Measurements from ENCODE around the gene M1AP.

The M1AP gene

GRCh38 chr2:74593826-74594772 lies 54.0 kb downstream of the M1AP start:
- no peak for DNase-seq (ENCODE audit: low read depth in 2 of 2)

GRCh38 chr2:74588664-74589063 lies 59.5 kb downstream of the M1AP start:
- no peak for DNase-seq (ENCODE audit: low read depth in 2 of 2)

GRCh38 chr2:74587664-74588277 lies 60.4 kb downstream of the M1AP start:
- peak in 1 of 2 donors; percentile 26 for DNase-seq (ENCODE audit: low read depth in 2 of 2)

GRCh38 chr2:74585406-74586185 lies 62.5 kb downstream of the M1AP start:
- no peak for DNase-seq (ENCODE audit: low read depth in 2 of 2)

- DNase-seq (ENCODE audit: low read depth in 2 of 2): no peak
These were observed 64.0 kb downstream of the M1AP start for GRCh38 chr2:74584088-74584645.

GRCh38 chr2:74583504-74583903 lies 64.6 kb downstream of the M1AP start:
- DNase-seq (ENCODE audit: low read depth in 2 of 2): no peak

GRCh38 chr2:74582184-74582583 lies 65.9 kb downstream of the M1AP start:
- DNase-seq (ENCODE audit: low read depth in 2 of 2): no peak

- no peak for DNase-seq (ENCODE audit: low read depth in 2 of 2)
These were observed 66.7 kb downstream of the M1AP start for GRCh38 chr2:74581463-74581862.

- no peak for DNase-seq (ENCODE audit: low read depth in 2 of 2)
These were observed 69.7 kb downstream of the M1AP start for GRCh38 chr2:74578408-74578807.

GRCh38 chr2:74577448-74577847 lies 70.7 kb downstream of the M1AP start:
- no peak for DNase-seq (ENCODE audit: low read depth in 2 of 2)

- DNase-seq (ENCODE audit: low read depth in 2 of 2): no peak
These were observed 71.3 kb downstream of the M1AP start for GRCh38 chr2:74576863-74577229.

- no peak for DNase-seq (ENCODE audit: low read depth in 2 of 2)
These were observed 71.8 kb downstream of the M1AP start for GRCh38 chr2:74576211-74576862.

GRCh38 chr2:74575320-74575719 lies 72.8 kb downstream of the M1AP start:
- DNase-seq (ENCODE audit: low read depth in 2 of 2): no peak

- no peak for DNase-seq (ENCODE audit: low read depth in 2 of 2)
These were observed 74.2 kb downstream of the M1AP start for GRCh38 chr2:74573747-74574562.

- no peak for DNase-seq (ENCODE audit: low read depth in 2 of 2)
These were observed 75.8 kb downstream of the M1AP start for GRCh38 chr2:74572178-74572925.

- DNase-seq (ENCODE audit: low read depth in 2 of 2): no peak
These were observed 77.1 kb downstream of the M1AP start for GRCh38 chr2:74571058-74571457.

- DNase-seq (ENCODE audit: low read depth in 2 of 2): no peak
These were observed 78.4 kb downstream of the M1AP start for GRCh38 chr2:74569686-74570085.

- no peak for DNase-seq (ENCODE audit: low read depth in 2 of 2)
These were observed 80.2 kb downstream of the M1AP start for GRCh38 chr2:74567881-74568280.

- no peak for DNase-seq (ENCODE audit: low read depth in 2 of 2)
These were observed 81.4 kb downstream of the M1AP start for GRCh38 chr2:74566754-74567085.

GRCh38 chr2:74566076-74566753 lies 81.9 kb downstream of the M1AP start:
- no peak for DNase-seq (ENCODE audit: low read depth in 2 of 2)
